PC-3 (cell line): ENCODE results near the gene KAZN. TPM values are rescaled to one million over a fixed set of nuclear protein-coding genes. Genes with fewer than 3 reads are reported as not detected.

ENCODE experiments used
- ATAC-seq: fragments of 200-7000 bp; cut with Tn5 transposase; 2 replicates; pipeline ENCODE4 v1.9.1; 2020; ENCODE audit warnings: mild to moderate bottlenecking, moderate library complexity
- BruUV-seq: library from RNA; stranded (reverse); fragments of 400-500 nt; replicated peaks from 2 replicates; lab custom pipeline; 2021; lab: Mats Ljungman, UMichigan
- CTCF ChIA-PET: fragments of 300-600 bp; sonication (Branson Sonifier 250); formaldehyde crosslinking; loops from one replicate; lab custom pipeline; 2022; ENCODE audit warnings: antibody characterized with exemption; lab: Charles Lee
- POLR2A ChIA-PET: fragments of 300-600 bp; sonication (Branson Sonifier 250); formaldehyde crosslinking; loops from one replicate; lab custom pipeline; 2022; ENCODE audit warnings: antibody characterized with exemption; ENCODE audit not compliant: unreplicated experiment; lab: Charles Lee
- DNase-seq: peaks from one replicate; pipeline ENCODE4 v3.0.0-alpha.2; 2015
- H2AFZ ChIP-seq: fragments of 300-600 bp; sonication (generic); 2 replicates; pipeline ENCODE4 v1.6.0; 2016; ENCODE audit warnings: antibody characterized with exemption, low read length
- H3F3A ChIP-seq: fragments of 300-600 bp; sonication (generic); one replicate; pipeline ENCODE4 v1.6.0; 2017; ENCODE audit warnings: antibody characterized with exemption, low read length, control low read depth, mild to moderate bottlenecking; ENCODE audit not compliant: unreplicated experiment
- H3K27ac ChIP-seq: fragments of 300-600 bp; sonication (generic); 2 replicates; pipeline ENCODE4 v1.5.1; 2016; ENCODE audit warnings: mild to moderate bottlenecking, low read length
- H3K27me3 ChIP-seq: fragments of 300-600 bp; sonication (generic); 2 replicates; pipeline ENCODE4 v1.6.1; 2016; ENCODE audit warnings: low read length, mixed read lengths
- H3K36me3 ChIP-seq: fragments of 300-600 bp; sonication (generic); 2 replicates; pipeline ENCODE4 v1.6.1; 2016; ENCODE audit warnings: low read depth, mixed run types, low read length, mixed read lengths
- H3K4me1 ChIP-seq: fragments of 300-600 bp; sonication (generic); 2 replicates; pipeline ENCODE4 v1.5.1; 2016; ENCODE audit warnings: low read length; ENCODE audit not compliant: insufficient read depth
- H3K4me2 ChIP-seq: fragments of 300-600 bp; sonication (generic); 2 replicates; pipeline ENCODE4 v1.6.0; 2016; ENCODE audit warnings: low read length
- H3K4me3 ChIP-seq: fragments of 300-600 bp; sonication (generic); 2 replicates; pipeline ENCODE4 v1.5.1; 2016; ENCODE audit warnings: mild to moderate bottlenecking, low read length, mixed read lengths
- H3K79me2 ChIP-seq: fragments of 300-600 bp; sonication (generic); 2 replicates; pipeline ENCODE4 v1.6.1; 2017; ENCODE audit warnings: low read length, mixed read lengths
- H3K9ac ChIP-seq: fragments of 300-600 bp; sonication (generic); 2 replicates; pipeline ENCODE4 v1.6.0; 2016; ENCODE audit warnings: mild to moderate bottlenecking, low read length
- H3K9me2 ChIP-seq: fragments of 300-600 bp; sonication (generic); replicated peaks from 2 replicates; pipeline ENCODE4 v1.6.1; 2016; ENCODE audit warnings: mixed run types, low read length, mixed read lengths
- H3K9me3 ChIP-seq: fragments of 300-600 bp; sonication (generic); 2 replicates; pipeline ENCODE4 v1.6.1; 2016; ENCODE audit warnings: low read length, mixed read lengths
- H4K20me1 ChIP-seq: fragments of 300-600 bp; sonication (generic); 2 replicates; pipeline ENCODE4 v1.6.1; 2016; ENCODE audit warnings: low read length, mixed read lengths
- EZH2 ChIP-seq: fragments of 300-600 bp; sonication (generic); IDR thresholded peaks from one replicate; pipeline ENCODE4 v1.6.1; 2017; ENCODE audit warnings: antibody characterized with exemption, mild to moderate bottlenecking, low read length; ENCODE audit not compliant: unreplicated experiment
- EZH2phosphoT487 ChIP-seq: fragments of 300-600 bp; sonication (generic); IDR thresholded peaks from 2 replicates; pipeline ENCODE4 v1.6.1; 2018; ENCODE audit warnings: mild to moderate bottlenecking, antibody characterized with exemption, low read length, borderline replicate concordance
- intact Hi-C: fragments of 100-400 bp; cut with micrococcal nuclease; formaldehyde crosslinking; loops from 2 replicates; pipeline ENCODE4 v1.9.0; 2023
- total RNA-seq: library from RNA; depleted of rRNA; stranded (reverse); fragments of >200 nt; gene quantifications from 2 replicates; pipeline ENCODE4 v1.2.3, GENCODE V29; 2014
- TF ChIP-seq, protein P1 (sequence below): fragments of 300-600 bp; sonication (generic); conservative IDR thresholded peaks from 2 replicates; pipeline ENCODE4 v1.5.1; 2017; ENCODE audit warnings: antibody characterized with exemption, low read depth, mild to moderate bottlenecking, low read length

Gene KAZN
- total RNA-seq, 1 experiment from 2014 or later: 2.0 TPM

DNA sequence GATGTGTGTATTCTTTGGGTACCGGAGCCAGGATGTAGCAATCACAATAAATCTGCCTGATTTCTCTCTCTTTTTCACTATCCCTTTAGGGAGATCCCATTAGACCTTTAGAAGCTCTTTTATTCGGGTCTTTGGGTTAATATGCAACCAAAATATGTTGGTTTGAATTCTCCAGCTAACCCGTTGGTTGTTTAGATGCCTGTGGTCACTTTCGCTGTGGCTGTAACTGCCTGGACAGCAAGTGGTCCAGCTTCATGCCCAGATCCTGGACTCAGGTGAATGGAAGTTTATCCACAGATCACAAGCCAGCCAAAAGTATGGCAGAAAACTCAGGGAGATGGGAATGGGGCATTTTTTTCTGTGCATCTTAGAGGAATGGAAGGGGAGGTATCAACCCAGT lies 12.3 kb downstream of the KAZN start:
- Histone ChIP-seq H3K4me1 (peaks cover 5% of the 10 kb centered on the region; the same call in 1 of the 2 replicates), H3K27me3 (no peaks in the 10 kb centered on the region), H4K20me1 (no peaks in the 10 kb centered on the region), H3K36me3 (no peaks in the 10 kb centered on the region), H3K9me2 (no peaks in the 10 kb centered on the region), H3K9ac (no peak overlapping the region), H3F3A (no peaks in the 10 kb centered on the region), H3K27ac (no peak overlapping the region), H3K4me2 (no peak overlapping the region), H2AFZ (no peak overlapping the region), H3K4me3 (no peak overlapping the region), H3K79me2 (no peaks in the 10 kb centered on the region), H3K9me3 (no peaks in the 10 kb centered on the region)
- intact Hi-C loops: no loop called here
- BruUV-seq: no TSS peak
- no peak for DNase-seq
- no peak for ATAC-seq
- POLR2A ChIA-PET: no interaction called here
- CTCF ChIA-PET: no interaction called here
- TF ChIP-seq, protein P1, sequence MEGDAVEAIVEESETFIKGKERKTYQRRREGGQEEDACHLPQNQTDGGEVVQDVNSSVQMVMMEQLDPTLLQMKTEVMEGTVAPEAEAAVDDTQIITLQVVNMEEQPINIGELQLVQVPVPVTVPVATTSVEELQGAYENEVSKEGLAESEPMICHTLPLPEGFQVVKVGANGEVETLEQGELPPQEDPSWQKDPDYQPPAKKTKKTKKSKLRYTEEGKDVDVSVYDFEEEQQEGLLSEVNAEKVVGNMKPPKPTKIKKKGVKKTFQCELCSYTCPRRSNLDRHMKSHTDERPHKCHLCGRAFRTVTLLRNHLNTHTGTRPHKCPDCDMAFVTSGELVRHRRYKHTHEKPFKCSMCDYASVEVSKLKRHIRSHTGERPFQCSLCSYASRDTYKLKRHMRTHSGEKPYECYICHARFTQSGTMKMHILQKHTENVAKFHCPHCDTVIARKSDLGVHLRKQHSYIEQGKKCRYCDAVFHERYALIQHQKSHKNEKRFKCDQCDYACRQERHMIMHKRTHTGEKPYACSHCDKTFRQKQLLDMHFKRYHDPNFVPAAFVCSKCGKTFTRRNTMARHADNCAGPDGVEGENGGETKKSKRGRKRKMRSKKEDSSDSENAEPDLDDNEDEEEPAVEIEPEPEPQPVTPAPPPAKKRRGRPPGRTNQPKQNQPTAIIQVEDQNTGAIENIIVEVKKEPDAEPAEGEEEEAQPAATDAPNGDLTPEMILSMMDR: no peak
- TF ChIP-seq EZH2 (no peak), EZH2phosphoT487 (no peak)

DNA sequence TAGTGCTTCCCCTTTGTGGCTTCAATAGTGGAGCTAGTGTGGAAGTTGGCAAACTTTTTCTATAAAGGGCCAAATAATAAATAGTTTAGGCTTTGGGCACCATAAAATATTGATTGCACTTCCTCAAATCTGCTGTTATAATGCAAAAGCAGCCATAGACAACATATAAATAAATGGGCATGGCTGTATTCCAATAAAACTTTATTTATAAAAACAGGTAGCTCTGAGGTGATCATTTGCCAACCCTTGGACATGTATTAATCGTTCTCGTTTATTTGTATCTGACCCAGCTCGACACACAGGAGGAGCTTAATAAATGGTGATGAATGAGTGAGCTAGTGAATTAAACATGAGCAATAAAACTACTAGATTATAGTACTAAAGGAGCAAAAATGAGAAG lies 13.3 kb downstream of the KAZN start:
- peaks cover 9% of the 10 kb centered on the region for H3K4me1 ChIP-seq

DNA sequence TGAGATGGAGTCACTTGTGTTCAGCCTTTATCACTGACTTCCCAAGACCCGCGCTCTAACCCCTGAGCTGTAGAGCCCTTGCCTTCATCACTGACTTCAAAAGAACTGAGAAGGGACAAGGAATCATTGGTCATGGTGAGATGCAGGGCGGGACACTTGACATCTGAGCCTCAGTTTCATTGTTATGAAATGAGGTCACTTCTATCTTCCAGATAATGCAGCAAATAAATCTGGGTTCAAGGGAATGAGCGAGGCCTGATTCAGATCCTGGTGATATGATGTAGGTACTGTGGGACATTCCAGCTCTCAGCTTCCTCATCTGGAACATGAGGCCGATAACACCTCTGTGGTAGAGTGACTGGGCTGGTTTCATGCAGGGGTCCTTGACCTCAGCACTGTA lies 13.8 kb downstream of the KAZN start:
- H3K27ac ChIP-seq: no peak overlapping the region
- BruUV-seq: no TSS peak
- peaks cover 13% of the 10 kb centered on the region for H3K4me1 ChIP-seq
- no peaks in the 10 kb centered on the region for H3K9me3 ChIP-seq
- no peaks in the 10 kb centered on the region for H4K20me1 ChIP-seq
- no peaks in the 10 kb centered on the region for H3K79me2 ChIP-seq
- H3K9me2 ChIP-seq: no peaks in the 10 kb centered on the region
- ChIA-PET POLR2A (no interaction called here), CTCF (no interaction called here)
- H3K4me3 ChIP-seq: no peak overlapping the region
- ATAC-seq (no peak), DNase-seq (no peak)
- H3K4me2 ChIP-seq: no peak overlapping the region
- H3K36me3 ChIP-seq: no peaks in the 10 kb centered on the region
- TF ChIP-seq, protein P1: no peak
- TF ChIP-seq EZH2: no peak
- TF ChIP-seq EZH2phosphoT487: no peak
- no peak overlapping the region for H2AFZ ChIP-seq
- H3K27me3 ChIP-seq: no peaks in the 10 kb centered on the region
- H3K9ac ChIP-seq: no peak overlapping the region
- intact Hi-C loops: no loop called here
- no peaks in the 10 kb centered on the region for H3F3A ChIP-seq

More for the DNA sequence above, 13.3 kb downstream of the KAZN start:
- ChIA-PET CTCF (no interaction called here), POLR2A (interaction anchor here (0.6 kb wide), 1 partner anchor 478 kb away, joined by 20 read pairs; no protein-coding TSS in a partner anchor)
- no peak overlapping the region for H3K27ac ChIP-seq
- H3K4me3 ChIP-seq: no peak overlapping the region
- ATAC-seq (no peak), DNase-seq (no peak)
- H3K9me3 ChIP-seq: no peaks in the 10 kb centered on the region
- H3K27me3 ChIP-seq: no peaks in the 10 kb centered on the region
- BruUV-seq: no TSS peak
- intact Hi-C loops: no loop called here
- no peaks in the 10 kb centered on the region for H3K36me3 ChIP-seq
- no peak overlapping the region for H2AFZ ChIP-seq
- TF ChIP-seq EZH2: no peak
- TF ChIP-seq, protein P1: no peak
- no peak overlapping the region for H3K9ac ChIP-seq
- H3K4me2 ChIP-seq: no peak overlapping the region
- no peaks in the 10 kb centered on the region for H3K79me2 ChIP-seq
- H4K20me1 ChIP-seq: no peaks in the 10 kb centered on the region
- no peaks in the 10 kb centered on the region for H3F3A ChIP-seq
- no peaks in the 10 kb centered on the region for H3K9me2 ChIP-seq
